DMS53 treated with DMSO at 0.1 percent for 48 hours (cell line): ENCODE measurements around the gene BLOC1S2.
"Not testable (repeated sequence)": the region's sequence is repeated elsewhere in the genome, so short reads cannot be mapped to it uniquely, and the experiment has no call there.

Source experiments
- DNase-seq: peaks from one replicate; lab custom pipeline; 2025; ENCODE audit not compliant: unreplicated experiment; lab: John Stamatoyannopoulos, UW

Gene BLOC1S2

GRCh38 chr10:100292300-100292699, 5.8 kb upstream of the BLOC1S2 start:
- not testable (repeated sequence) for DNase-seq

GRCh38 chr10:100291356-100291755, 4.9 kb upstream of the BLOC1S2 start:
- DNase-seq, result no peak

GRCh38 chr10:100289641-100290040, 3.2 kb upstream of the BLOC1S2 start:
- no peak for DNase-seq

DNA sequence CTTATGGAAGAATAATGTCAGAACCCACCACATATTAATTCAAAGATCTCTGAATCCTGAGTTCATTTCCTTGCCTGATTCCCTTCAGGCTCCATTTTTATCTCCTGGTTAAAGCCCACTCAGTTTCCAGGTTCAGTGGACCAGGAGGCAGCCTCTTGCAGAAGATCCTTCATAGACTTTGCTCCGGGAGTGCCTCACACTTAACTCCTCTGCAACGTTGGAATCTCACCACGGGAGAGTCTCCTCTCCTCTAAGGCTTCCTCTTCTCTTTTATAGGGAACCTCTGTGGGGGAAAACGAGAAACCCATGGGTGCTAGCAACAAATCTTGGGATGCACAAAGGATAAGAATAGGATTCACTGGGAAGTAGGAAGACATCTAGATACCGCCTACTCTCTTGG, 1.7 kb upstream of the BLOC1S2 start:
- no peak for DNase-seq

- no peak for DNase-seq
Measured at GRCh38 chr10:100287756-100288155, 1.3 kb upstream of the BLOC1S2 start.

- not testable (repeated sequence) for DNase-seq
Measured at GRCh38 chr10:100285326-100285725, 1.2 kb downstream of the BLOC1S2 start.

DNA sequence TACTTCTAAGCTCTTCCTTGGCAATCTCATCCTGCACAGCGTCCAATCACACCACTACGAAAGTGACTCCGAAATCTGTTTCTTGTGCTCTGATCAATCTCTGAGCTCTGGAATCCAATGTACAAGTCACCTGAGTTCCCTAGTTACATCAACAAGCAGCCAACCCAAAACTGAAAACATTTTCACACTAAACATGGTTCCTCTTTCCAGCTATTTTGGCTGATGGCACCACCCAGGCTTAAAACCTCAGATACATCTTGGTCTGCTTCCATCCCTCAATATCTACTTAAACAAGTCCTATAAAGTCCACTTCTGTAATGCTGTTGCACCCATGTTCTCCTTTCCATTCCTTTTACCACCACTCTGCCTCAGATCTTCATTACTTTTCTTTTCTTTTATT, 3.6 kb downstream of the BLOC1S2 start:
- DNase-seq, result no peak

DNA sequence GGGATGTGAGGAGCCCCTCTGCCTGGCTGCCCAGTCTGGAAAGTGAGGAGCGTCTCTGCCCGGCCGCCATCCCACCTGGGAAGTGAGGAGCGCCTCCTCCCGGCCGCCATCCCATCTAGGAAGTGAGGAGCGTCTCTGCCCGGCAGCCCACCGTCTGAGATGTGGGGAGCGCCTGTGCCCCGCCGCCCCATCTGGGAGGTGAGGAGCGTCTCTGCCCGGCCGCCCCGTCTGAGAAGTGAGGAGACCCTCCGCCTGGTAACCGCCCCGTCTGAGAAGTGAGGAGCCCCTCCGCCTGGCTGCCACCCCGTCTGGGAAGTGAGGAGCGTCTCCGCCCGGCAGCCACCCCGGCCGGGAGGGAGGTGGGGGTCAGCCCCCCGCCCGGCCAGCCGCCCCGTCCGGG, 9.5 kb downstream of the BLOC1S2 start:
- DNase-seq, result not testable (repeated sequence)

DNA sequence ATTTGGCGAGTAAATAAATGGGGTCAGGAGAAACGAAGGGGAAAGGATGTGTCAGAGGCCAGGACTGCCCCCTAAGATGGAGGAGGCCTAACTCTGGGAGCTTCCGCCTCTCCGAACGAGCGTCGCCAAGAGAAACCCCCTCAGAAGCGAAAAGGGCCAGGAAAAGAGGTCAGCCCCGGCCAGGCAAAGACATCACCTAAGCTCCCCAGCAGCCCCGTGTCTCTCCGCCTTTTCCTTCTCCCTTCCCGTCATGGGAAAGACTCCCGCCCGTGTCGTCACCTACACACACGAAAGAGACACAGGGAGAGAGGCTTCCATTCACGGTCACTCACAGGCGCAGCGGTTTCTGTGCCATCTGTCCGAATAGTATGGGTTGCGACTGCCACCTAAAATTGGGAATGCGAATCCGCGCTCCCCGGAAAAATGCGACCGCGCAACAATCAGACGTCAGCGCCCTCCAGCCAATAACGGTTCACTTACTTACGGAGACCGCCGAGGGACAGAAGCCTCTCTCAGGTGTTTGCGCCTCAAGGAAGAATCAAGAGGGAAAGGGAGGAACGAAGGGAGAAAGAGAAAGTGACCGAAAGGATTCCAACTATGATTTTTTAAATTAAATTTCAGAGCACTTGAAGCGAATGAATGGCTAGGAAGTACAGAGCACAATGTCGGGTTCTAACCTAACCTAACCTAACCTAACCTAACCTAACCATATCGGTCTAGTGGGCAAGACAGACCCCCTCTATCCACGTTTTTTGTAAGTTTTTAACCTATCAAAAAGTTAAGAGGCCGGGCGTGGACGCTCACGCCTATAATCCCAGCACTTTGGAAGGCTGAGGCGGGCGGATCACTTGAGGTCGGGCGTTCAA, 19.0 kb downstream of the BLOC1S2 start, which contains the start of gene CWF19L1:
Gene CWF19L1, minus strand, starts transcription at position 400 of the 866 bp plus-strand sequence. Its CDS starts 45 bp downstream, at position 355.
- DNase-seq, result peak; percentile 82

- DNase-seq, result no peak
Measured at GRCh38 chr10:100265821-100266485, 20.5 kb downstream of the BLOC1S2 start.

- no peak for DNase-seq
Measured at GRCh38 chr10:100254191-100254590, 32.3 kb downstream of the BLOC1S2 start.

DNA sequence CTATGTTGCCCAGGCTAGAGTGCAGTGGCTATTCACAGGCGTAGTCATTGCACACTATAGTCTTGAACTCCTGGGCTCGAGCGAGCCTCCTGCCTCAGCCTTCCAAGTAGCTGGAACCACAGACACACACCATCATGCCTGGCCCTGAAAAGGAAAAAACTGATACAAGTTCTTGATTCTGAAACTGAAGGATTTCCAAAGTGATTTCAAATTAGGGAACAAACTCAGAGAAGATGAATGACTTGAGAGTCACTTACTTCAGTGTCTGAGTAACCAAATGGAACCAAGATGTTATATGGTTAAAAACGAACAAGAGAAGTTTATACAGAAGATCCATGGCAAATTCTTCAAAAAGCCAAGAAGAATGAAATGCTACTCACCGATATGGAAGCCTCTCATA, 33.4 kb downstream of the BLOC1S2 start:
- DNase-seq, result no peak

DNA sequence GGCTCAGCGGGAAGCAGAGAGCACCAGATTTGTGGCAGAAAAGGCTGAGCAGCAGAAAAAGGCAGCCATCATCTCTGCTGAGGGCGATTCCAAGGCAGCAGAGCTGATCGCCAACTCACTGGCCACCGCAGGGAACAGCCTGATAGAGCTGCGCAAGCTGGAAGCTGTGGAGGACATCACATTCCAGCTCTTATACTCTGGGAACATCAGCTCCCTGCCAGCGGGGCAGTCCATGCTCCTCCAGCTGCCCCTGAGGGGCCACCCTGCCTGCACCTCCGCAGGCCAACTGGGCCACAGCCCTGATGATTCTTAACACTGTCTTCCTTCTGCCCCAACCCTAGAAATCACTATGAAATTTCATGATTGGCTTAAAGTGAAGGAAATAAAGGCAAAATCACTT, 37.7 kb downstream of the BLOC1S2 start:
- DNase-seq, result no peak

DNA sequence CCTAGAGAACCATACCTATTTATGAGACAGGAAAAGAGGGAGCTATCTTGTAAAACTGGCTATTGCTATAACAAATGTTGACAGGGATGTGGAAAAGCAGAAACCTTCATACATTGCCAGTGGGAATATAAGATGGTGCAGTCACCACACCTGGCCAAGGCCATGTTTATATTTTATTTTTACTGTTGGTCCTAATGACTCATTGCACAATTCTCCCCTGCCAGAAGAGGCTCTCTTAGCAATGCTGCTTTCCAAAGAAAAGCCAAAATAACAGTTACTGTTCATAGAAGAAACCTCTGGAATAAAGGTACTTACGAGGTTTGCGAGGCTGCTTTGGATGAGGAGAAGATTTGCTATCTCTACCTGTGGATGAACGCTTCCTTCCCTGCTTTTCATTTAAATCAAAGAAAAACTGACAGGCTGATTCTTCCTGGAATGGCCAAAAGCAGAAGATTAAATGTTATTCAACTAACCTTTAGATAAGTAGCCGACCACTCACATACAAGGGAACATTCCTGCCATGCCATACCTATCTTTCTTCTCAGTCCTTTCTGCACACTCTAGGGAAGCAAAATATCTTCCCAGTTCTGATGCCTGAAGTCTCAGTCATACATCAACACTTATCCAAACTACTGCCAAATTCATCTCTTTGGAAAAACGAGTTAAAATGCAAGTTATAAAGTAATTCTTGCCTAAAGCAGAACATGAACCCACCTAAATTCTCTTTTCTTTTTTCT, 40.8 kb downstream of the BLOC1S2 start:
- DNase-seq, result no peak

DNA sequence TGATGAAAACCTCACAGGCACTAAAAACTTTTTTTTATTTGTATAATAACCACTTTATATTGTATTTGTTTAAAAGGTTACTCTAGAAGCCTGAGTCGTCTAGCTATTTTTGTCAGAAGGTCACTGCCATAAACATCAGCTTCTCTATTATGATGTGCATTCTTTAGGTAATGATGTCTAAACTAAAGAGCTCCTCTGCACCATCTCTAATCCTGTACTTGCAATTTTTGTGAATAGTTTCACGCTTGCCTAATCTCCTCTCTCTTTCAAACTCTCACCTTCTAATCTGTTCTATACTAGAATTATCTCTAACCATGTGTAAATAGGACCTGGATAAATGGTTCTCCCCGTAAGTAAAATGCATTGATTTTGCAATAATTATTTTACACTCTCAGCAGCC, 46.6 kb downstream of the BLOC1S2 start:
- DNase-seq, result no peak

DNA sequence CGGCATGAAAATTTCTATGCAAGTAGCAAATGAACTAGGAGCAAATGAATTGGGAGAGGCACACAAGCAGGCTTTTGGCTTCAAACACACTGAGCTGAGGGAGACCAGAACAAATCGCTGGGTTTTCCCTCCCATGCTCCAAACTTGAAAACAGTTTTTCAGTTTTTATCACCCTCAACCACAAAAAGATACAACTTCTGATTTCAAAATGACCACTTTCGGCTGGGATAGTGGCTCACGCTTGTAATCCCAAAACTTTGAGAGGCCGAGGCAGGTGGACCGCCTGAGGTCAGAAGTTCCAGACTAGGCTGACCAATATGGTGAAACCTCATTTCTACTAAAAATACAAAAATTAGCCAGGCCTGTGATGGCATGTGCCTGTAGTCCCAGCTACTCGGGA, 48.1 kb downstream of the BLOC1S2 start:
- DNase-seq, result no peak

GRCh38 chr10:100232101-100232500, 54.4 kb downstream of the BLOC1S2 start:
- no peak for DNase-seq

DNA sequence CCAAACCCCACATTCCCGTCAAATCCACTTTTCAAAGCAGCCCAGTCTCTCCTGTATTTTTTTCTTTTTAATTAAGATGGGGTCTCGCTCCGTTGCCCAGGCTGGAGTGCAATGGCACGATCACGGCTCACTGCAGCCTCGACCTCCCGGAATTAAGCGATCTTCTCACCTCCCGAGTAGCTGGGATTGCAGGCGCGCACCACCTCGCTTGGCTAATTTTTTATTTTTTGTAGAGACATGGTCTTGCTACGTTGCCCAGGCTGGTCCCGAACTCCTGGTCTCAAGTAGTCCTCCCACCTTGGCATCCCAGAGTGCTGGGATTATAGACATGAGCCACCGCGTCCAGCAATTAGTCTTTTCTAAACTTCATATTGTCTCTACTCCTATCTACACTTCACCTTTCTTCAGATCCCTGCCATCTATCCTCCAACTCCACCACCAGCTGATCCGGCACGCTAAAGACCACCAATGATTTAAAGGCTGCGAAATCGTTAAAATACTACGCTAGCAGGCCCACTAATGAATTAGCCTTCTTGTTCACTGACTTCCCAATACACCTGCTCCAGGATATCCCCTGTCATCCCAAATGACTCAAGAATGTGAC, 56.6 kb downstream of the BLOC1S2 start:
- DNase-seq, result no peak

GRCh38 chr10:100223879-100224278, 62.6 kb downstream of the BLOC1S2 start:
- DNase-seq, result no peak
